NCI-H82 (cell line): ENCODE measurements around the gene MAGED1.

Source experiments
- DNase-seq: peaks from one replicate; lab custom pipeline; 2025; lab: John Stamatoyannopoulos, UW

MAGED1 gene, protein sequence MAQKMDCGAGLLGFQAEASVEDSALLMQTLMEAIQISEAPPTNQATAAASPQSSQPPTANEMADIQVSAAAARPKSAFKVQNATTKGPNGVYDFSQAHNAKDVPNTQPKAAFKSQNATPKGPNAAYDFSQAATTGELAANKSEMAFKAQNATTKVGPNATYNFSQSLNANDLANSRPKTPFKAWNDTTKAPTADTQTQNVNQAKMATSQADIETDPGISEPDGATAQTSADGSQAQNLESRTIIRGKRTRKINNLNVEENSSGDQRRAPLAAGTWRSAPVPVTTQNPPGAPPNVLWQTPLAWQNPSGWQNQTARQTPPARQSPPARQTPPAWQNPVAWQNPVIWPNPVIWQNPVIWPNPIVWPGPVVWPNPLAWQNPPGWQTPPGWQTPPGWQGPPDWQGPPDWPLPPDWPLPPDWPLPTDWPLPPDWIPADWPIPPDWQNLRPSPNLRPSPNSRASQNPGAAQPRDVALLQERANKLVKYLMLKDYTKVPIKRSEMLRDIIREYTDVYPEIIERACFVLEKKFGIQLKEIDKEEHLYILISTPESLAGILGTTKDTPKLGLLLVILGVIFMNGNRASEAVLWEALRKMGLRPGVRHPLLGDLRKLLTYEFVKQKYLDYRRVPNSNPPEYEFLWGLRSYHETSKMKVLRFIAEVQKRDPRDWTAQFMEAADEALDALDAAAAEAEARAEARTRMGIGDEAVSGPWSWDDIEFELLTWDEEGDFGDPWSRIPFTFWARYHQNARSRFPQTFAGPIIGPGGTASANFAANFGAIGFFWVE

GRCh38 chrX:51892921-51893745 lies at the start of gene MAGED1:
Gene MAGED1, plus strand, starts transcription at chrX:51893623. Its CDS starts 682 bp downstream, at chrX:51894305.
- peak; percentile 99 for DNase-seq

- DNase-seq, result no peak
Measured at GRCh38 chrX:51847463-51847862, 46.0 kb upstream of the MAGED1 start.

DNA sequence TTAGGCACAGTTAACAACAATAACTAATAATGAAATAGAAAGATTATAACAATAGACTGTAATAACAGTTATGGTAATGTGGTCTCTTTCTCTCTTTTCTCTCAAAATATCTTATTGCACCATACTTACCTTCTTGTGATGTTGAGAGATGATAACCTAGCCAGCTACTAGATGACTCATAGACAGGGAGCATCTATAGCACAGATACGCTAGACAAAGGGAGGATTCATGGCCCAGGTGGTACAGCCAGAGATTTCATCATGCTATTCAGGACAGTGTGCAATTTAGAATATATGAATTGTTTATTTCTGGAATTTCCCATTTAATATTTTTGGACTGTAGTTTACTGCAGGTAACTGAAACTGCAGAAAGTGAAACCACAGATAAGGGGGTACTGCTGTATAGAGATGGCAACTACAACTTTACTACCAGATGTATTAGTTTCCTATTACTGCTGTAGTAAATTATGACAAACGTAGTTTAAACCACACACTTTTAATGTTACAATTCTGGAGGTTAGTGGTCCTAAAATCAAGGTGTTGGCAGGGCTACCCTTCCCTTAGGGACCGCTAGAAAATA lies 41.8 kb upstream of the MAGED1 start:
- DNase-seq, result no peak

DNA sequence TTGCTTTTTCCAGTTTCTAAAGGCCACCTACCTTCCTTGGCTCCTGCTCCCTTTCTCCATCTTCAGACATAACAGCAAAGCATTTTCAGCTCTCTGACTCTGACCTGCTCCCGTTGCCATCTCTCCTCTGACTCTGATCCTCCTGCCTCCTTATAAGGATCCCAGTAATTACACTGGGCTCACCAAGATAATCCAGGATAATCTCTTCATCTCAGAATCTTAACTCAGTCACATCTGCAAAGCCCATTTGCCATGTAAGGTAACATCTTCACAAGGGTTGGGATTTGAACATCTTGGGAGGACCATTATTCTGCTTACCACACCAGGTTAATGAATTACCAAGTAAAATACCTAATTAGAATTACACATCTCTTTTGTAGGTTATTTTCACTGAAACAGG lies 41.3 kb upstream of the MAGED1 start:
- DNase-seq, result peak; percentile 89

- no peak for DNase-seq
Measured at GRCh38 chrX:51852621-51853020, 40.8 kb upstream of the MAGED1 start.

DNA sequence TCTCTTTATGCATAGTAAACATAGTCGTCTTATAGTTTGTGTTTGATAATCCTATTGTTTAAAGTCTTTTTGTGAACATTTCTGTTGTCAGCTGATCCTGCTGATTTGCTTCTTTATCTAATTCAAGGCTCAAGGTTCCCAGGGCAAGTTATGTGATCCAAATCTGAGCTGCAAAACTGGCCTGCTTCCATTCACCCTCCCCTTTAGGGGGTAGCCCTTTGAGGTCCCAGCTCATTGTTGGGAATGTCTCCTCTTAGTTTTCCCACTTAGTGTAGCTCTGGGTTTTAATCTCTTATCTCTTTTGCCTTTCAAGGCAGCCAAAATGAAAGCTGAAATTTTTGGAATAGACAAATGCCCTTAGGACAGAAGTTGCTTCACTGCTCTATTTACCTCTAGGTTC lies 40.2 kb upstream of the MAGED1 start:
- no peak for DNase-seq

DNA sequence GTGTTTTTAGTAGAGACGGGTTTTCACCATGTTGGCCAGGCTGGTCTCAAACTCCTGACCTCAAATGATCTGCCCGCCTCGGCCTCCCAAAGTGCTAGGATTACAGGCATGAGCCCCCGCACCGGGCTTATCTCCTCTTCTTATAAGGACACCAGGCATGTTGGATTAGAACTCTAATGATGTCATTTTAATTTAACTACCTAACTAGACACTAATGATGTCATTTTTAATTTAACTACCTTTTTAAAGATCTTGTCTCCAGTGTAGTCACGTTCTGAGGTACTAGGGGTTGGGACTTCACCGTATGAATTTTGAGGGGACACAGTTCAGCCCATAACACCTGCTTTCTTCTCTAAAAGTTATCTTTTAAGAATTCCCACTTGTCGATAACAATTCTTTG lies 37.7 kb upstream of the MAGED1 start:
- no peak for DNase-seq

GRCh38 chrX:51857159-51857733 lies 36.2 kb upstream of the MAGED1 start:
- DNase-seq, result no peak

DNA sequence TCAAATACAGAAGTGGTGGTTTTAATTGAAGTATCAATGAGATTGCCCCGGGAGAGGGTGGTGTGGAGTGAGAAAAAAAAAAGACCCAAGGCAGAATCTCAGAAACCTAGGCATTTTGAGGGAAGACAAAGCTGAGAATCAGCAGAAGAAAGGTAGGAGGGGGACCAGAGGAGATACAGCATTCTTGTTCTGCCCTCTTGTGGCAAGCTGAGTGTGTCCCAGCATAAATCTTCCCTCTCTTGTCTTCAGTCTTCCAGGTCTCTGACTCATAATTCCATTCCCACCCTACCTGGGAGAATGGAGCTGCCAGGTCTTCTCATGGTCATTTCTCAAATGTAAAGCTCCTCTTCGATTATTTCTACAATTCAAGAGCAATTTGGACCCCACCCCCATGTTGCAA lies 32.7 kb upstream of the MAGED1 start:
- peak; percentile 64 for DNase-seq

GRCh38 chrX:51862920-51863319 lies 30.5 kb upstream of the MAGED1 start:
- no peak for DNase-seq

- DNase-seq, result no peak
Measured at GRCh38 chrX:51866210-51866609, 27.2 kb upstream of the MAGED1 start.

GRCh38 chrX:51867626-51868025 lies 25.8 kb upstream of the MAGED1 start:
- no peak for DNase-seq

DNA sequence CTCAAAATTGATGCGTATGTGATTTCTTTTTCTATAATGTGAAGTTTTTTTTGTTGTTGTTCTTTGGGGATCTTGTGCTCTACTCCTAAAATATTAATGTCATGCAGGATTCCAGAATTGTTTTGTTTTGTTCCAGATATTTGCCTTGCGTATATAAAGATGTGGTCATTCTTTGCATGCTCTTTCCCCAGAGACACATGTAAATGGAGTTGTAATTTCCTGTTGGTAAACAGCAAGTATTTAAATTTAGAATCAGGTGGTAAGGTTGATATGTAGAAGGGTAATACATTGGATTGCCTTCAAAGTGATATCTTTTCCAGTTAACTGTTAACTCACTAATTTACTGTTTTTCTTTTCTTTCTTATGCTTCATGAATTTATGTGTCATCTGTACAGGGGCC lies 23.1 kb upstream of the MAGED1 start:
- no peak for DNase-seq

DNA sequence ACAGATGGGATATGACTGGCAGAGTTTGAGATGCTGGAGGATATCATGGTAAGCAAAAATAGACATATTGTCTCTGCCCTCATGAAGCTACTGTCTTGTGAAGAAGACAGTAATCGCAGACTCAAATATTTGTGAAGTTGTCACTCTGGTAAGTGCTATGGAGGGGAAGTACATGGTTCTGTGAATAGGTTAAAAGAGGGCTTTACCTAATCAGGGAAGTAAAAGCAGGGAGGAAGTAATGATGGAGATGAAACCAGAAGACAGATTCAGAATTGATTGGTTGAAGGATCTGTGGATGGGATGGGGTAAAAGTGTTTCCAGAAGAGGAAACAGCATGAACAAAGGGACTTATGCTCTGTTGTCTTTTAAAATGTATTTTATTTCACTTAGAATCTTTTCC lies 19.3 kb upstream of the MAGED1 start:
- no peak for DNase-seq

GRCh38 chrX:51876441-51876840 lies 17.0 kb upstream of the MAGED1 start:
- no peak for DNase-seq

DNA sequence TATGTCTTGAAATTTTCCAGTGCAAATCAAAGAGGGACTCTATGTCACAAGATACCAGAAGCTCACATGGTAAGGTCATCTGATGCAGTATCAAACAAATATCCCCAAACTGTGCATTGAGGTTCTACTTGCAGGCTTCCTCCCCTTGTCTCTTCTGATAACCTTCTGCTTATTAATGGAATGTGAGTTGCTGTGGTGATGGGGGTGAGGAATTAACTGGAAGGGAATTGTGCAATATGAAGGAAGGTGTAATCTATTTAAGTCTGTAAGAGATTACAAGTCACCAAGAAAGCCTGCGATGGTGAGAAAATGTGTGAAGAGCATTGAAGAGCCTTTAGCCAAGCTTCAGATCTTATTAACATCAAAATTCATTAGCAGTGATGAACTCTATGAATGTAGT lies 15.4 kb upstream of the MAGED1 start:
- DNase-seq, result peak; percentile 11

DNA sequence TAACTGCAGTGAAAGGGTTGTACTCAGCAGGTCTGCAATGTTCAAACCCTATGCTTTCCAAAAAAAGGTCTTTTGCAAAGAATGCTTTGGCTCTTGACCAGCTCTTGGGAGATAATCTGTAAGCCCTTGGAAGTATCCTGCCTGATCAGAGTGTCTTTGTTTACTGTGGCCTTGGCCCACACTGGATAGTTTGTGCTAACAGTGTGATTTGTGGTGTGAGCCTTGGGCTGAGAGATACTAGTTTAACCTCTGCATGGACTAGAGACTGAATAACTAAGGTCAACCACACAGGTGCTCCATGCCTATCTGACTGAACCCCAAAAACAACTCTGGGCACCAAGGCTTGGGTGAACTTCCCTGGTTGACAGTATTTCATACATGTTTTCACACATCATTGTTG lies 3.6 kb upstream of the MAGED1 start:
- no peak for DNase-seq

GRCh38 chrX:51891245-51891644 lies 2.2 kb upstream of the MAGED1 start:
- no peak for DNase-seq

DNA sequence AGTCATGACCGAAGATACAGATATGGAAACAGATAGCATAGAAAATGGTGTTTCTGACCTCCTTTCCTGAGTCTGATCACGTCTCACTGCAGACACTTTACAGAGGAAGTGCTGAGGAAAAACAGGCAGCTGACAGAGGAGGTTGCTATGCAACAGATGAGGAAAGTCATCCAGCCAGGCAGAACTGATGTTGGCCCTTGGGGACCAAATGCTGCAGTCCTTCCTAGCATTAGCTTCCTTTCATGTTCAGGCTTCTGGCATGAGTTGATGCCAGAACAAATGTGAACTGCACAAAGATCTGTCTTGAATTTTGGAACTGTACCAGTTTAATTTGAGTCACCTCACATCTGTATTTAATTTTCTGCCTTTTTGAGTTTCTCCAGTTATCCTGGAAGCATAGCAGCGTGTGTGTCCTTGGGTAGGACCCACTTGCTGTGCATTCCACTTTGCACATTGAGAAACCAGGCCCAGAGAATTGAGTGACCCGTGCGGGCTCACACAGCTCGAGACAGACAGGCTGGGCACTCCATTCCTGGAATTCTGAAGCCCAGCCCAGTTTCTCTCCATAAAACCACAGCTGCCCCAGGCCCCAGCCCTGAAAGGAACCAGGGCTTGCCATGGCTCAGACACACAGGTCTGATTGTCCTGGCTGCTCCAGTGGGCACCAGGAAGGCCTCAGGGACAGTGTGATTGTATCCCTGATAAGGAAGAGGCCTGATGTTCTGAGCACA lies 1.4 kb upstream of the MAGED1 start:
- no peak for DNase-seq

DNA sequence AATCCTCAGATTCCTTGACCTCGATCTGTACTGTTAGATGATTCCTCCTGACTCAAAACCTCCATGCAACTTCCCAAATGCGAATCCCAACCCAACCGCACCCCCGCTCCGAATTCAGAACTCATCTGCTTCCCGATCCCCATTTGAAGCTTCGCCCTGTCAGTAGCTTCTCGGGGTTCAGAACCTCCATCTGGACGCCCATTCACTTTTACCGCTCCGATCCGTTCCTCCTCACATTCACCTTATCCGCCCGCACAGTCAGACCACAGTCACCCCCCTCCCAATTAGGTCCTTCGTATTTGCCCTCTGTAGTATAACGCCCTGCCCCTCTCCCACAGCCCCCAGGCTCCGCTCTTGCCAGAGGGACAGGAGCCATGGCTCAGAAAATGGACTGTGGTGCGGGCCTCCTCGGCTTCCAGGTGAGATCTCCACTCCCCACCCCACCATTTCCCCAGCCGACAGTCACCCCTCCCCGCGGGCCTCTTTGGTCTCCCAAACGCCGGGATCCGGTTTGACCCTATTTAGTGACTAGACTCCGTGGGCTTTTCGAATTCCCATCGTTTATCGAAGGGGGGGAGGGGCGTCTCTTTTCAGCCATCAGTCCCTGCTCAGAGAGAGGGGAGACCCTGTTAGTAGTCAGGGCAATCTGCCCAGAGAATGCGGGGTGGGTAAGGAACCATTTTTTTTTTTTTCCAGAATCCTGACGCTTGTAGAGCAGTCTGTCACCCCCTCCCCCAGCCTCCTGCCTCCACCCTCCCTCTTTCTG lies 691 bp downstream of the MAGED1 start:
- DNase-seq, result peak; percentile 68
